Dermis blood vessel endothelial cell (primary cell): ENCODE results near the gene SPECC1. TPM values are rescaled to one million over a fixed set of nuclear protein-coding genes. Genes with fewer than 3 reads are reported as not detected.
"Not testable (repeated sequence)": the region's sequence is repeated elsewhere in the genome, so short reads cannot be mapped to it uniquely, and the experiment has no call there.

Source experiments
- DNase-seq: peaks from one replicate; pipeline ENCODE4 v3.0.0; 2010
- total RNA-seq: library from RNA; depleted of rRNA; stranded (reverse); fragments of >200 nt; gene quantifications from 2 replicates; pipeline ENCODE4 v1.2.3, GENCODE V29; 2014

The SPECC1 gene
- total RNA-seq, 1 donor from 2014 or later, result 3.1 TPM

GRCh38 chr17:20246692-20247091, 237.5 kb downstream of the SPECC1 start:
- no peak for DNase-seq

- DNase-seq, result no peak
Observed at GRCh38 chr17:20253323-20253722, 244.2 kb downstream of the SPECC1 start.

GRCh38 chr17:20254541-20254940, 245.4 kb downstream of the SPECC1 start:
- no peak for DNase-seq

- no peak for DNase-seq
Observed at GRCh38 chr17:20256144-20256543, 247.0 kb downstream of the SPECC1 start.

- no peak for DNase-seq
Observed at GRCh38 chr17:20257008-20257407, 247.8 kb downstream of the SPECC1 start.

GRCh38 chr17:20257798-20258197, 248.6 kb downstream of the SPECC1 start:
- no peak for DNase-seq

- no peak for DNase-seq
Observed at GRCh38 chr17:20259668-20260067, 250.5 kb downstream of the SPECC1 start.

GRCh38 chr17:20260268-20260667, 251.1 kb downstream of the SPECC1 start:
- DNase-seq, result no peak

- DNase-seq, result peak; percentile 3
Observed at GRCh38 chr17:20262226-20263114, 253.3 kb downstream of the SPECC1 start.

GRCh38 chr17:20263115-20263433, 253.9 kb downstream of the SPECC1 start:
- not testable (repeated sequence) for DNase-seq

- DNase-seq, result no peak
Observed at GRCh38 chr17:20263595-20263994, 254.4 kb downstream of the SPECC1 start.

- no peak for DNase-seq
Observed at GRCh38 chr17:20264996-20265395, 255.8 kb downstream of the SPECC1 start.

- DNase-seq, result no peak
Observed at GRCh38 chr17:20266806-20267458, 257.8 kb downstream of the SPECC1 start.

- DNase-seq, result peak; percentile 3
Observed at GRCh38 chr17:20267459-20267842, 258.3 kb downstream of the SPECC1 start.

- no peak for DNase-seq
Observed at GRCh38 chr17:20270369-20270768, 261.2 kb downstream of the SPECC1 start.

GRCh38 chr17:20271011-20271610, 262.0 kb downstream of the SPECC1 start:
- no peak for DNase-seq

GRCh38 chr17:20273741-20274500, 264.8 kb downstream of the SPECC1 start:
- no peak for DNase-seq

GRCh38 chr17:20275653-20276052, 266.5 kb downstream of the SPECC1 start:
- no peak for DNase-seq

- no peak for DNase-seq
Observed at GRCh38 chr17:20276421-20276820, 267.3 kb downstream of the SPECC1 start.

- no peak for DNase-seq
Observed at GRCh38 chr17:20278805-20279204, 269.6 kb downstream of the SPECC1 start.

- no peak for DNase-seq
Observed at GRCh38 chr17:20279631-20280030, 270.5 kb downstream of the SPECC1 start.

GRCh38 chr17:20280051-20280450, 270.9 kb downstream of the SPECC1 start:
- DNase-seq, result no peak

- no peak for DNase-seq
Observed at GRCh38 chr17:20280851-20281250, 271.7 kb downstream of the SPECC1 start.
